HEK293 (cell line): ENCODE measurements around the gene TUT4.

Source experiments
- CTCF ChIA-PET: fragments of 350-600 bp; formaldehyde crosslinking; extraction: SDS; loops from one replicate; lab custom pipeline; 2021; ENCODE audit warnings: antibody characterized with exemption; lab: Yijun Ruan, JAX
- POLR2A ChIA-PET: fragments of 300-600 bp; formaldehyde crosslinking; extraction: SDS; loops from one replicate; lab custom pipeline; 2020; ENCODE audit warnings: antibody characterized with exemption, inconsistent platforms; lab: Yijun Ruan, JAX
- H3K27ac ChIP-seq: fragments of 200-500 bp; sonication (Bioruptor generic); 2 replicates; pipeline ENCODE4 v1.5.1; 2014; ENCODE audit warnings: low read depth, low read length, control low read depth, inconsistent platforms; ENCODE audit errors: extremely low read depth
- H3K36me3 ChIP-seq, 2 experiments: fragments of 200-500 bp in 1 of 2; sonication (Bioruptor generic) in 1 of 2; 1 replicate in 1 of 2; 2 replicates in 1 of 2; pipeline ENCODE4 v1.5.1; 2014 to 2017; ENCODE audit warnings: inconsistent platforms in 2 of 2, low read length in 2 of 2; ENCODE audit not compliant: control insufficient read depth in 2 of 2, insufficient read depth in 1 of 2
- H3K4me1 ChIP-seq: fragments of 200-500 bp; sonication (Bioruptor generic); 2 replicates; pipeline ENCODE4 v1.5.1; 2014; ENCODE audit warnings: mild to moderate bottlenecking, low read length, inconsistent platforms; ENCODE audit not compliant: control insufficient read depth, insufficient read depth
- H3K4me3 ChIP-seq: 2 replicates; pipeline ENCODE4 v1.5.1; 2011; ENCODE audit warnings: low read depth, mild to moderate bottlenecking, control low read depth, low read length, moderate library complexity
- H3K9me3 ChIP-seq: fragments of 200-500 bp; sonication (Bioruptor generic); 2 replicates; pipeline ENCODE4 v1.5.1; 2014; ENCODE audit warnings: low read depth, low read length, inconsistent platforms; ENCODE audit not compliant: control insufficient read depth, insufficient read depth
- EGR2 ChIP-seq: fragments of 450-650 bp; formaldehyde crosslinking; IDR thresholded peaks from 2 replicates; pipeline ENCODE4 v1.5.1; 2016; ENCODE audit warnings: low read depth, missing biosample characterization, missing genetic modification characterization
- KLF10 ChIP-seq: fragments of 450-650 bp; IDR thresholded peaks from 2 replicates; pipeline ENCODE4 v1.5.1; 2018; ENCODE audit warnings: missing biosample characterization, mild to moderate bottlenecking, missing genetic modification characterization
- KLF8 ChIP-seq: fragments of 450-650 bp; formaldehyde crosslinking; IDR thresholded peaks from 2 replicates; pipeline ENCODE4 v1.5.1; 2016; ENCODE audit warnings: missing biosample characterization, missing genetic modification characterization
- PRDM1 ChIP-seq: fragments of 450-650 bp; formaldehyde crosslinking; IDR thresholded peaks from 2 replicates; pipeline ENCODE4; 2016; ENCODE audit warnings: missing biosample characterization, missing genetic modification characterization
- ZFHX2 ChIP-seq: fragments of 450-650 bp; formaldehyde crosslinking; conservative IDR thresholded peaks from 2 replicates; pipeline ENCODE4 v1.5.1; 2016; ENCODE audit warnings: missing biosample characterization, missing genetic modification characterization
- ZFP41 ChIP-seq: fragments of 450-650 bp; formaldehyde crosslinking; IDR thresholded peaks from 2 replicates; pipeline ENCODE4 v1.5.1; 2016; ENCODE audit warnings: missing biosample characterization, missing genetic modification characterization, borderline replicate concordance
- ZIC2 ChIP-seq: fragments of 450-650 bp; formaldehyde crosslinking; IDR thresholded peaks from 2 replicates; pipeline ENCODE4 v1.5.1; 2016; ENCODE audit warnings: missing biosample characterization, missing genetic modification characterization
- ZNF16 ChIP-seq: fragments of 450-650 bp; formaldehyde crosslinking; IDR thresholded peaks from 2 replicates; pipeline ENCODE4 v1.5.1; 2016; ENCODE audit warnings: low read depth, missing biosample characterization, missing genetic modification characterization
- ZNF274 ChIP-seq, 2 experiments: fragments of 200-500 bp in 1 of 2; fragments of 450-650 bp in 1 of 2; sonication (Bioruptor generic) in 1 of 2; formaldehyde crosslinking in 1 of 2; IDR thresholded peaks; 2 replicates each; pipeline versions ENCODE4 v1.5.1 to v1.6.1; 2014 to 2016; ENCODE audit warnings: borderline replicate concordance in 1 of 2, inconsistent platforms in 1 of 2, low read length in 1 of 2, missing biosample characterization in 1 of 2, missing genetic modification characterization in 1 of 2
- ZNF341 ChIP-seq: fragments of 450-650 bp; formaldehyde crosslinking; IDR thresholded peaks from 2 replicates; pipeline ENCODE4; 2016; ENCODE audit warnings: low read depth, missing biosample characterization, missing genetic modification characterization
- ZNF37A ChIP-seq: fragments of 450-650 bp; IDR thresholded peaks from 2 replicates; pipeline ENCODE4 v1.5.1; 2018; ENCODE audit warnings: missing biosample characterization, missing genetic modification characterization
- ZNF626 ChIP-seq: fragments of 450-650 bp; sonication (Bioruptor Pico); formaldehyde crosslinking; IDR thresholded peaks from 2 replicates; pipeline ENCODE4 v1.5.1; 2018; ENCODE audit warnings: missing biosample characterization, missing genetic modification characterization, inconsistent platforms
- ZNF76 ChIP-seq: fragments of 450-650 bp; formaldehyde crosslinking; IDR thresholded peaks from 2 replicates; pipeline ENCODE4; 2016; ENCODE audit warnings: low read depth, missing biosample characterization, missing genetic modification characterization, borderline replicate concordance
- TF ChIP-seq, protein P1 (sequence below): fragments of 450-650 bp; formaldehyde crosslinking; IDR thresholded peaks from 2 replicates; pipeline ENCODE4 v1.5.1; 2016; ENCODE audit warnings: missing biosample characterization, missing genetic modification characterization
- TF ChIP-seq, protein P2 (sequence below): fragments of 450-650 bp; formaldehyde crosslinking; IDR thresholded peaks from 2 replicates; pipeline ENCODE4 v1.5.1; 2016; ENCODE audit warnings: missing biosample characterization, missing genetic modification characterization
- TF ChIP-seq, protein P3 (sequence below): fragments of 450-650 bp; formaldehyde crosslinking; IDR thresholded peaks from 2 replicates; pipeline ENCODE4 v1.5.1; 2016; ENCODE audit warnings: missing biosample characterization, missing genetic modification characterization
- TF ChIP-seq, protein P4 (sequence below): fragments of 450-650 bp; formaldehyde crosslinking; IDR thresholded peaks from 2 replicates; pipeline ENCODE4 v1.5.1; 2016; ENCODE audit warnings: missing biosample characterization, missing genetic modification characterization
- TF ChIP-seq, protein P5 (sequence below): fragments of 450-650 bp; formaldehyde crosslinking; IDR thresholded peaks from 2 replicates; pipeline ENCODE4 v1.5.1; 2016; ENCODE audit warnings: missing biosample characterization, missing genetic modification characterization
- TF ChIP-seq, protein P6 (sequence below): fragments of 450-650 bp; formaldehyde crosslinking; optimal IDR thresholded peaks from 2 replicates; pipeline ENCODE3; 2016; ENCODE audit warnings: missing biosample characterization, mild to moderate bottlenecking, missing genetic modification characterization
- TF ChIP-seq, protein P7 (sequence below): fragments of 450-650 bp; formaldehyde crosslinking; IDR thresholded peaks from 2 replicates; pipeline ENCODE4 v1.5.1; 2016; ENCODE audit warnings: missing biosample characterization, missing genetic modification characterization
- TF ChIP-seq, protein P8 (sequence below): fragments of 450-650 bp; formaldehyde crosslinking; IDR thresholded peaks from 2 replicates; pipeline ENCODE4 v1.5.1; 2016; ENCODE audit warnings: missing biosample characterization, missing genetic modification characterization

TUT4 gene

DNA sequence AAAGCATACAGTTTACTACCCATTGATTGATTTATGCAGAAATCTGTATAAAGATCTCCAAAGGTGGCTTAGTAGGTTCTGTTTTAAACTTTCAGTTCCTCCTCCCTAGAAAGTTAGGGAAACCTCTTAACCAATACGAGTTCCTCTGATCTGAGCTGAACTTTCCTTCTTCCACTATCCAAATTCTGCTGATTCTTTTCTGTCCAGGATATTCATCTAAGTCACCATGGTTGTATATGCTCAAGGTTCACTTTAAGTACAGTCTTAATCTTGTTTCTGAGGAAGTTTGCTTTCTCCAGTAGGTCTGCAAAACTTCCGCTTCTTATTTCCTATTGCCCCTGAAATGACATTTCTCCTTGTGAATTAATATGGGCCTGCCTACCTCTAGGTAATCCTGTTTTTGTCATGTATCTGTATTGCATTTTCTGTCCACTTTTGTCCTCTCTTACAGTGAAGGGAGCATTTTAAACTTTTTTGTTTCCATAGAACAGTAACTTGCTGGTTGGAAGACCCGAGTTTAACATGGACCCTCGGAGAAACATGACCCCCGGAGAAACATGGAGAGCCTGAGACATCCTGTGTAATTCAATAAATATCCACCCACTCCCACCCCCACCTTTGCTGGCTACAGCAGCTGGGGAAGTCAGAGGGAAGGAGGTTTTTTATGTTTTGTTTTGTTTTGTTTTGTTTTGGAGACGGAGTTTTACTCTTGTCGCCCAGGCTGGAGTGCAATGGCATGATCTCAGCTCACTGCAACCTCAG lies 16.7 kb upstream of the TUT4 start:
- Histone ChIP-seq H3K4me1 (no peaks in the 10 kb centered on the region), H3K4me3 (no peak overlapping the region), H3K27ac (no peak overlapping the region), H3K9me3 (no peaks in the 10 kb centered on the region), H3K36me3 (no peaks in the 10 kb centered on the region)
- ChIA-PET POLR2A (interaction anchor here (0.6 kb wide), 1 partner anchor 24 kb away, joined by 7 read pairs; no protein-coding TSS in a partner anchor), CTCF (no interaction called here)
- TF ChIP-seq PRDM1 (tag by site-specific recombination) (peak; percentile 57; the same call in 1 of the 2 replicates), ZNF16 (no peak), ZIC2 (tag by site-specific recombination) (no peak), ZNF76 (tag by site-specific recombination) (no peak), KLF8 (tag by site-specific recombination) (no peak), KLF10 (tag by site-specific recombination) (no peak), ZFHX2 (peak; percentile 84), EGR2 (tag by site-specific recombination) (peak; percentile 75), ZNF626 (tag by site-specific recombination) (no peak), ZNF274 (IDR thresholded peaks at IDR 0.05; ENCODE audit: low read length) (no peak), ZNF274 (tag by site-specific recombination; IDR thresholded peaks at IDR 0.05; ENCODE audit: borderline replicate concordance) (no peak), ZNF37A (tag by site-specific recombination) (no peak), ZFP41 (no peak), ZNF341 (tag by site-specific recombination) (no peak)
- TF ChIP-seq, protein P1, sequence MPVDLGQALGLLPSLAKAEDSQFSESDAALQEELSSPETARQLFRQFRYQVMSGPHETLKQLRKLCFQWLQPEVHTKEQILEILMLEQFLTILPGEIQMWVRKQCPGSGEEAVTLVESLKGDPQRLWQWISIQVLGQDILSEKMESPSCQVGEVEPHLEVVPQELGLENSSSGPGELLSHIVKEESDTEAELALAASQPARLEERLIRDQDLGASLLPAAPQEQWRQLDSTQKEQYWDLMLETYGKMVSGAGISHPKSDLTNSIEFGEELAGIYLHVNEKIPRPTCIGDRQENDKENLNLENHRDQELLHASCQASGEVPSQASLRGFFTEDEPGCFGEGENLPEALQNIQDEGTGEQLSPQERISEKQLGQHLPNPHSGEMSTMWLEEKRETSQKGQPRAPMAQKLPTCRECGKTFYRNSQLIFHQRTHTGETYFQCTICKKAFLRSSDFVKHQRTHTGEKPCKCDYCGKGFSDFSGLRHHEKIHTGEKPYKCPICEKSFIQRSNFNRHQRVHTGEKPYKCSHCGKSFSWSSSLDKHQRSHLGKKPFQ (tag by site-specific recombination), result no peak
- TF ChIP-seq, protein P2, sequence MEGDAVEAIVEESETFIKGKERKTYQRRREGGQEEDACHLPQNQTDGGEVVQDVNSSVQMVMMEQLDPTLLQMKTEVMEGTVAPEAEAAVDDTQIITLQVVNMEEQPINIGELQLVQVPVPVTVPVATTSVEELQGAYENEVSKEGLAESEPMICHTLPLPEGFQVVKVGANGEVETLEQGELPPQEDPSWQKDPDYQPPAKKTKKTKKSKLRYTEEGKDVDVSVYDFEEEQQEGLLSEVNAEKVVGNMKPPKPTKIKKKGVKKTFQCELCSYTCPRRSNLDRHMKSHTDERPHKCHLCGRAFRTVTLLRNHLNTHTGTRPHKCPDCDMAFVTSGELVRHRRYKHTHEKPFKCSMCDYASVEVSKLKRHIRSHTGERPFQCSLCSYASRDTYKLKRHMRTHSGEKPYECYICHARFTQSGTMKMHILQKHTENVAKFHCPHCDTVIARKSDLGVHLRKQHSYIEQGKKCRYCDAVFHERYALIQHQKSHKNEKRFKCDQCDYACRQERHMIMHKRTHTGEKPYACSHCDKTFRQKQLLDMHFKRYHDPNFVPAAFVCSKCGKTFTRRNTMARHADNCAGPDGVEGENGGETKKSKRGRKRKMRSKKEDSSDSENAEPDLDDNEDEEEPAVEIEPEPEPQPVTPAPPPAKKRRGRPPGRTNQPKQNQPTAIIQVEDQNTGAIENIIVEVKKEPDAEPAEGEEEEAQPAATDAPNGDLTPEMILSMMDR (tag by site-specific recombination), result no peak
- TF ChIP-seq, protein P3, sequence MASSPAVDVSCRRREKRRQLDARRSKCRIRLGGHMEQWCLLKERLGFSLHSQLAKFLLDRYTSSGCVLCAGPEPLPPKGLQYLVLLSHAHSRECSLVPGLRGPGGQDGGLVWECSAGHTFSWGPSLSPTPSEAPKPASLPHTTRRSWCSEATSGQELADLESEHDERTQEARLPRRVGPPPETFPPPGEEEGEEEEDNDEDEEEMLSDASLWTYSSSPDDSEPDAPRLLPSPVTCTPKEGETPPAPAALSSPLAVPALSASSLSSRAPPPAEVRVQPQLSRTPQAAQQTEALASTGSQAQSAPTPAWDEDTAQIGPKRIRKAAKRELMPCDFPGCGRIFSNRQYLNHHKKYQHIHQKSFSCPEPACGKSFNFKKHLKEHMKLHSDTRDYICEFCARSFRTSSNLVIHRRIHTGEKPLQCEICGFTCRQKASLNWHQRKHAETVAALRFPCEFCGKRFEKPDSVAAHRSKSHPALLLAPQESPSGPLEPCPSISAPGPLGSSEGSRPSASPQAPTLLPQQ, result no peak
- TF ChIP-seq, protein P4, sequence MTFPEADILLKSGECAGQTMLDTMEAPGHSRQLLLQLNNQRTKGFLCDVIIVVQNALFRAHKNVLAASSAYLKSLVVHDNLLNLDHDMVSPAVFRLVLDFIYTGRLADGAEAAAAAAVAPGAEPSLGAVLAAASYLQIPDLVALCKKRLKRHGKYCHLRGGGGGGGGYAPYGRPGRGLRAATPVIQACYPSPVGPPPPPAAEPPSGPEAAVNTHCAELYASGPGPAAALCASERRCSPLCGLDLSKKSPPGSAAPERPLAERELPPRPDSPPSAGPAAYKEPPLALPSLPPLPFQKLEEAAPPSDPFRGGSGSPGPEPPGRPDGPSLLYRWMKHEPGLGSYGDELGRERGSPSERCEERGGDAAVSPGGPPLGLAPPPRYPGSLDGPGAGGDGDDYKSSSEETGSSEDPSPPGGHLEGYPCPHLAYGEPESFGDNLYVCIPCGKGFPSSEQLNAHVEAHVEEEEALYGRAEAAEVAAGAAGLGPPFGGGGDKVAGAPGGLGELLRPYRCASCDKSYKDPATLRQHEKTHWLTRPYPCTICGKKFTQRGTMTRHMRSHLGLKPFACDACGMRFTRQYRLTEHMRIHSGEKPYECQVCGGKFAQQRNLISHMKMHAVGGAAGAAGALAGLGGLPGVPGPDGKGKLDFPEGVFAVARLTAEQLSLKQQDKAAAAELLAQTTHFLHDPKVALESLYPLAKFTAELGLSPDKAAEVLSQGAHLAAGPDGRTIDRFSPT (tag by site-specific recombination), result no peak
- TF ChIP-seq, protein P5, sequence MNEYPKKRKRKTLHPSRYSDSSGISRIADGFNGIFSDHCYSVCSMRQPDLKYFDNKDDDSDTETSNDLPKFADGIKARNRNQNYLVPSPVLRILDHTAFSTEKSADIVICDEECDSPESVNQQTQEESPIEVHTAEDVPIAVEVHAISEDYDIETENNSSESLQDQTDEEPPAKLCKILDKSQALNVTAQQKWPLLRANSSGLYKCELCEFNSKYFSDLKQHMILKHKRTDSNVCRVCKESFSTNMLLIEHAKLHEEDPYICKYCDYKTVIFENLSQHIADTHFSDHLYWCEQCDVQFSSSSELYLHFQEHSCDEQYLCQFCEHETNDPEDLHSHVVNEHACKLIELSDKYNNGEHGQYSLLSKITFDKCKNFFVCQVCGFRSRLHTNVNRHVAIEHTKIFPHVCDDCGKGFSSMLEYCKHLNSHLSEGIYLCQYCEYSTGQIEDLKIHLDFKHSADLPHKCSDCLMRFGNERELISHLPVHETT (tag by site-specific recombination), result no peak
- TF ChIP-seq, protein P6, sequence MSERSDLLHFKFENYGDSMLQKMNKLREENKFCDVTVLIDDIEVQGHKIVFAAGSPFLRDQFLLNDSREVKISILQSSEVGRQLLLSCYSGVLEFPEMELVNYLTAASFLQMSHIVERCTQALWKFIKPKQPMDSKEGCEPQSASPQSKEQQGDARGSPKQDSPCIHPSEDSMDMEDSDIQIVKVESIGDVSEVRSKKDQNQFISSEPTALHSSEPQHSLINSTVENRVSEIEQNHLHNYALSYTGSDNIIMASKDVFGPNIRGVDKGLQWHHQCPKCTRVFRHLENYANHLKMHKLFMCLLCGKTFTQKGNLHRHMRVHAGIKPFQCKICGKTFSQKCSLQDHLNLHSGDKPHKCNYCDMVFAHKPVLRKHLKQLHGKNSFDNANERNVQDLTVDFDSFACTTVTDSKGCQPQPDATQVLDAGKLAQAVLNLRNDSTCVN, result no peak
- TF ChIP-seq, protein P7, sequence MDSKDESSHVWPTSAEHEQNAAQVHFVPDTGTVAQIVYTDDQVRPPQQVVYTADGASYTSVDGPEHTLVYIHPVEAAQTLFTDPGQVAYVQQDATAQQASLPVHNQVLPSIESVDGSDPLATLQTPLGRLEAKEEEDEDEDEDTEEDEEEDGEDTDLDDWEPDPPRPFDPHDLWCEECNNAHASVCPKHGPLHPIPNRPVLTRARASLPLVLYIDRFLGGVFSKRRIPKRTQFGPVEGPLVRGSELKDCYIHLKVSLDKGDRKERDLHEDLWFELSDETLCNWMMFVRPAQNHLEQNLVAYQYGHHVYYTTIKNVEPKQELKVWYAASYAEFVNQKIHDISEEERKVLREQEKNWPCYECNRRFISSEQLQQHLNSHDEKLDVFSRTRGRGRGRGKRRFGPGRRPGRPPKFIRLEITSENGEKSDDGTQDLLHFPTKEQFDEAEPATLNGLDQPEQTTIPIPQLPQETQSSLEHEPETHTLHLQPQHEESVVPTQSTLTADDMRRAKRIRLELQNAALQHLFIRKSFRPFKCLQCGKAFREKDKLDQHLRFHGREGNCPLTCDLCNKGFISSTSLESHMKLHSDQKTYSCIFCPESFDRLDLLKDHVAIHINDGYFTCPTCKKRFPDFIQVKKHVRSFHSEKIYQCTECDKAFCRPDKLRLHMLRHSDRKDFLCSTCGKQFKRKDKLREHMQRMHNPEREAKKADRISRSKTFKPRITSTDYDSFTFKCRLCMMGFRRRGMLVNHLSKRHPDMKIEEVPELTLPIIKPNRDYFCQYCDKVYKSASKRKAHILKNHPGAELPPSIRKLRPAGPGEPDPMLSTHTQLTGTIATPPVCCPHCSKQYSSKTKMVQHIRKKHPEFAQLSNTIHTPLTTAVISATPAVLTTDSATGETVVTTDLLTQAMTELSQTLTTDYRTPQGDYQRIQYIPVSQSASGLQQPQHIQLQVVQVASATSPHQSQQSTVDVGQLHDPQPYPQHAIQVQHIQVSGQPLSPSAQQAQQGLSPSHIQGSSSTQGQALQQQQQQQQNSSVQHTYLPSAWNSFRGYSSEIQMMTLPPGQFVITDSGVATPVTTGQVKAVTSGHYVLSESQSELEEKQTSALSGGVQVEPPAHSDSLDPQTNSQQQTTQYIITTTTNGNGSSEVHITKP (tag by site-specific recombination), result 0 out of 2 replicates have a peak, but pooled peaks have one; percentile 1
- TF ChIP-seq, protein P8, sequence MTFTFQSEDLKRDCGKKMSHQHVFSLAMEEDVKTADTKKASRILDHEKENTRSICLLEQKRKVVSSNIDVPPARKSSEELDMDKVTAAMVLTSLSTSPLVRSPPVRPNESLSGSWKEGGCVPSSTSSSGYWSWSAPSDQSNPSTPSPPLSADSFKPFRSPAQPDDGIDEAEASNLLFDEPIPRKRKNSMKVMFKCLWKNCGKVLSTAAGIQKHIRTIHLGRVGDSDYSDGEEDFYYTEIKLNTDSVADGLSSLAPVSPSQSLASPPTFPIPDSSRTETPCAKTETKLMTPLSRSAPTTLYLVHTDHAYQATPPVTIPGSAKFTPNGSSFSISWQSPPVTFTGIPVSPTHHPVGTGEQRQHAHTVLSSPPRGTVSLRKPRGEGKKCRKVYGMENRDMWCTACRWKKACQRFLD (tag by site-specific recombination), result no peak
